Spleen (tissue), 7 donors: ENCODE measurements around the gene NIPA2.
A peak's percentile ranks its signal among the peaks of the same experiment; 100 is the strongest.

Experiments
- POLR2A ChIP-seq, 3 donors: fragments of 450-650 bp; IDR thresholded peaks; one replicate each; pipeline ENCODE4 v1.5.1; 2017; ENCODE audit warnings: antibody characterized with exemption in 3 of 3, mild to moderate bottlenecking in 1 of 3
- POLR2AphosphoS5 ChIP-seq, 3 donors: sonication (generic); formaldehyde crosslinking; IDR thresholded peaks; one replicate each; pipeline ENCODE4 v1.5.1; 2017; ENCODE audit warnings: antibody characterized with exemption in 3 of 3
- TF ChIP-seq, protein P1 (sequence below), 11 experiments: fragments of 200-600 bp in 7 of 11; fragments of 450-650 bp in 4 of 11; sonication (generic) in 4 of 11; IDR thresholded peaks in 8 of 11; conservative IDR thresholded peaks in 3 of 11; 1 replicate in 7 of 11; 2 replicates in 4 of 11; pipeline versions ENCODE4 v1.4.0 to v1.8.0; 2016 to 2021; ENCODE audit warnings: antibody characterized with exemption in 11 of 11, inconsistent platforms in 4 of 11, mild to moderate bottlenecking in 1 of 11
- donor health status: DM: no; HTN: no; CAD: no; lungs with moderate emphysema.
- donor health status: DM: no; HTN: no; CAD: no.
- donor health status: DM: no; HTN: no; CAD: no.

DNA sequence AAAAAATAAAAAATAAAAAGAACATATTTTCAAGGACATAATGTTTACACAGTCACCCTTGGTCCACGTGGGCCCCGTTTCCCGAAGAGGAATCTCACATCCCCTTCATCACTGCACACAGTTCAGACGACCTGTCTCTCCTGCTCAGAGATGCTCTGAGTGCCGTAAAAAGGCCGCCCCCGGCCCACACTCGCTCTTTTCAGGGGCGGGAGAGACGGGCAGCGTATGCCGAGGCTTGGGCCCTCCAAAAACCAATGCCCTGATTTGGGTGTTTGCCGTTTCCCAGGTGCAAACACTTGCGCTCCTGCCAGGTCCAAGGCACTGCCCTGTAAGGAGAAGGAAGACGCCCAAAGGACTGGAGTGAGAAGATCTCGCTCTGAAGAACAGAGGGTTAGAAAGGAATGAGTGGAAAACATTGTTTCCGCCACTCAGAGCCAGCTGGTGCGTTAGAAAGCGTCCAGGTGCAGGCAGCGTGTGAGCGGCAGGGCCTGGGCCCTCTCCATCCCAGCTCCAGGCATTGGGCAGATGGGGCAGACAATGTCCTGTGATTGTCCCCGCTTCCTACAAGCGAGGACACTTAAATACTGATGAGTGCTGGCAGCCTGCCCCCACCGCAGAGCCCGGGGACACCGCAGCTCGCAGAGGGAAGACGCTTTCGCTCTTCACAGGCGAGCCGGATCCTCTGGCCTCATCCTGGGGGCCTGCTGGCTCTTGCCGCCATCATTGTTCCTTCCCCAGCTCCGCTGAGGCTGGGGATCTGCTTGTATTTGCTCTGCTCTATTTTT, 53.2 kb downstream of the NIPA2 start:
- TF ChIP-seq, protein P1, sequence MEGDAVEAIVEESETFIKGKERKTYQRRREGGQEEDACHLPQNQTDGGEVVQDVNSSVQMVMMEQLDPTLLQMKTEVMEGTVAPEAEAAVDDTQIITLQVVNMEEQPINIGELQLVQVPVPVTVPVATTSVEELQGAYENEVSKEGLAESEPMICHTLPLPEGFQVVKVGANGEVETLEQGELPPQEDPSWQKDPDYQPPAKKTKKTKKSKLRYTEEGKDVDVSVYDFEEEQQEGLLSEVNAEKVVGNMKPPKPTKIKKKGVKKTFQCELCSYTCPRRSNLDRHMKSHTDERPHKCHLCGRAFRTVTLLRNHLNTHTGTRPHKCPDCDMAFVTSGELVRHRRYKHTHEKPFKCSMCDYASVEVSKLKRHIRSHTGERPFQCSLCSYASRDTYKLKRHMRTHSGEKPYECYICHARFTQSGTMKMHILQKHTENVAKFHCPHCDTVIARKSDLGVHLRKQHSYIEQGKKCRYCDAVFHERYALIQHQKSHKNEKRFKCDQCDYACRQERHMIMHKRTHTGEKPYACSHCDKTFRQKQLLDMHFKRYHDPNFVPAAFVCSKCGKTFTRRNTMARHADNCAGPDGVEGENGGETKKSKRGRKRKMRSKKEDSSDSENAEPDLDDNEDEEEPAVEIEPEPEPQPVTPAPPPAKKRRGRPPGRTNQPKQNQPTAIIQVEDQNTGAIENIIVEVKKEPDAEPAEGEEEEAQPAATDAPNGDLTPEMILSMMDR (IDR thresholded peaks at IDR 0.05 in 8 of 11, conservative IDR thresholded peaks at IDR 0.05 in 3 of 11) = no peak
- TF ChIP-seq POLR2A (IDR thresholded peaks at IDR 0.05) (no peak), POLR2AphosphoS5 (IDR thresholded peaks at IDR 0.05) (peak in 1 of 3 donors; percentile 32)
